Activated T-cell treated with anti-CD3 and anti-CD28 coated beads, Interleukin-2, amount 50 U/mL, for 72 hours (primary cell): ENCODE data around the gene CLK4. TPM values are rescaled to one million over a fixed set of nuclear protein-coding genes. Genes with fewer than 3 reads are reported as not detected.

Experiments used
- ATAC-seq, 2 donors: fragments of 150-1000 bp; cut with Tn5 transposase; replicated peaks in 1 of 2; 2 replicates each; pipeline ENCODE4 v1.10.0; 2021; ENCODE audit warnings: moderate library complexity in 2 of 2, mild to moderate bottlenecking in 1 of 2
- DNase-seq, 2 donors: peaks; one replicate each; pipeline ENCODE4 v3.0.0; 2021 to 2022; ENCODE audit warnings: mixed read lengths in 1 of 2
- H3K27ac Mint-ChIP-seq: one replicate; pipeline ENCODE4 v1.8.0; 2022; ENCODE audit warnings: mild to moderate bottlenecking, moderate library complexity, mixed read lengths
- H3K27me3 Mint-ChIP-seq: one replicate; pipeline ENCODE4 v1.8.0; 2022; ENCODE audit warnings: low read depth, mixed read lengths
- H3K36me3 Mint-ChIP-seq, 2 donors: one replicate each; pipeline ENCODE4 v1.8.0; 2022; ENCODE audit warnings: mixed read lengths in 2 of 2, mild to moderate bottlenecking in 1 of 2; ENCODE audit not compliant: insufficient read depth in 2 of 2
- H3K4me1 Mint-ChIP-seq: one replicate; pipeline ENCODE4 v1.8.0; 2022; ENCODE audit warnings: low read depth, mixed read lengths
- H3K4me3 Mint-ChIP-seq, 2 donors: one replicate each; pipeline ENCODE4 v1.8.0; 2022; ENCODE audit warnings: mild to moderate bottlenecking in 2 of 2, mixed read lengths in 2 of 2, moderate library complexity in 2 of 2
- H3K9me3 Mint-ChIP-seq, 2 donors: one replicate each; pipeline ENCODE4 v1.8.0; 2022; ENCODE audit warnings: mixed read lengths in 2 of 2
- total RNA-seq, 2 donors: library from RNA; stranded (reverse); gene quantifications; one replicate each; pipeline ENCODE4 v1.2.3, GENCODE V29; 2022

Gene CLK4
- 10 to 100 TPM; 34.0 to 35.2 TPM for total RNA-seq

DNA sequence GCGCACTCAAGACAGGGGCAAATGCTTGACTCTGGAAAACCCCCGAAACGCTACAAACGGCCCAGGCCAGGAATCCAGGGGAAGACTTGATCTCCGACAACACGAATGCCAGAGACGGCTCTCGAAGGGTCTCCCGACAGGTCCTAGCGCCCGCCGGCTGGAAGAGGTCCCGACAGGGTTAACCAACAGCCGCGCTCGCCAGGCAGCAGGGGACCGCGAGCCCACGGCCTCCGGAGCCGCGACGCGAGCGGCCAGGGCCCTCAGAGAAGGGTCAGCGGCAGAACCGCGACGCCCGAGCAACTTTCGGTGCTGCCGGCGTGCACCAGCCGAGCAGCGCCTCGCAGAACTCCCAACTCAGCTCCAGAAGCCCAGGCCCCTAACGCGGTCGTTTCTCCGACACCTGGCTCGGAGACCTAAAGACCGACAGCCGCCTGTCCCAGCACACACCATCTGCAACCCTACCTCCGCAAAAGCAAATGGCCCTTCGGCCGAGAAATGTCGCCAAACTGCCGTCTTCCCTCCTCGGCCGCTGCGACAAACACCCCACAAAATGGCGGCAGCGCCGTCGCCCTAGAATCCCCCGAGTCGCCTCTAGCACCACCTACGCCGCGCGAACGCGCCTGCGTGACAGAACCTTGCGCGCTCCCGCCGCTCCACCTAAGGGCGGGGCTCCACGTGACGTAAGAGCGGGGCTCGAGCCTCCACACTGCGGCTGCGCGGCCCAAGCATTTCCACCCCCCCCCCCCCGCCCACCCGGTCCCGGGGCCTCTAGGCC, at the start of gene CLK4:
Gene CLK4, minus strand, starts transcription at position 567 of the 775 bp plus-strand sequence. CDS start 3,634 bp downstream, outside the sequence.
- ATAC-seq (peak; percentile 89 to 90), DNase-seq (peak; percentile 98)
- Mint-ChIP-seq H3K9me3 (peaks cover 1 to 3% of the 10 kb centered on the region in 2 donors), H3K27me3 (no peaks in the 10 kb centered on the region), H3K27ac (peak within 1 kb of the TSS; percentile 99), H3K36me3 (peaks cover 12 to 13% of the 10 kb centered on the region in 2 donors), H3K4me3 (peak within 1 kb of the TSS; percentile 98 to 99), H3K4me1 (peaks cover 32% of the 10 kb centered on the region)

- no peaks in the 10 kb centered on the region for H3K9me3 Mint-ChIP-seq
- DNase-seq (no peak), ATAC-seq (no peak)
- peaks cover 8% of the 10 kb centered on the region for H3K4me1 Mint-ChIP-seq
- H3K36me3 Mint-ChIP-seq = peaks cover 0 to 2% of the 10 kb centered on the region in 2 donors
- H3K27me3 Mint-ChIP-seq = no peaks in the 10 kb centered on the region
- H3K4me3 Mint-ChIP-seq = no peak overlapping the region
- no peak overlapping the region for H3K27ac Mint-ChIP-seq
Measured at GRCh38 chr5:178675922-178676321, 49.1 kb upstream of the CLK4 start.

DNA sequence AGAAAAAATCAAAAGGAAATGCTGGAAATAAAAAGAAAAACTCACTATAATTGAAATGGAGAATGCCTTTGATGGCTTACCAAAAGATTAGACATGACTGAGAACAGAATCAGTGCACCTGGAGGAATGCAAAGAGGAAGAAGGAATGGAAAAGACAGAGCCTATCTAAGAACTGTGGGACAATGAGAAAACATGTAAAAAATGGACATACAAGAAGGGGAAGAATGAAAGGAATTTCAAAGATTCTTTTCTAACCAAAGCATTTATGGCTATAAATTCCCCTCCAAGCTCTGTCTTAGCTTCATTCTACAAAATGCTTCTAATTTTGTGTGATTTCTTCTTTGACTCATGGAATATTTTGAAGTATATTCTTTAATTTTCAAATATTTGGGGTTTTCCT, 47.5 kb upstream of the CLK4 start:
- no peak overlapping the region for H3K27ac Mint-ChIP-seq
- H3K36me3 Mint-ChIP-seq = peaks cover 0 to 2% of the 10 kb centered on the region in 2 donors
- ATAC-seq (no peak), DNase-seq (no peak)
- H3K4me1 Mint-ChIP-seq = peaks cover 8% of the 10 kb centered on the region
- H3K9me3 Mint-ChIP-seq = no peaks in the 10 kb centered on the region
- no peak overlapping the region for H3K4me3 Mint-ChIP-seq
- peaks cover 8% of the 10 kb centered on the region for H3K27me3 Mint-ChIP-seq

DNA sequence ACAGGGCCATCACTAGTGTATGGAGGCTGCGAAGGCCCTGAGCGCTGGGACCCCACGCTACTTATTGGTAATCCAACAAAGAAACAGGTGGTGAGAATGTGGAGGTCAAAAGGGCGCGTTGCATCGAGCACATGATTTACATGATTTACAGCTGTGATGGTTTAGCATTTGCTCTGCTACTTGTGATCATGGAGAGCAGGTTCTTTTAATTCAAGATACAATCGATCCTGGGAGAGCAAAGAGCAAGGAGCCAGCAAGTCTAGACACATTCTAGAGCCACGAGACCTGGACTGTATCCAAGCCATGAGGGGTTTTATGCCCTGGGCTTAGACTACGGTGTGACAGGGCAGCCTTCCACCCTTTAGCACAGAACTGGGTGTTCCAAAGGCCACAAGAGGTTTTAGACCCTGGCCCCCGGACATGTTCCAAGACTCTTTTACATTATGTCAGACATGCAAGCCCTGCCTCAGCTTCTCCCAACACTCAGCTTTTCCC, 47.0 kb upstream of the CLK4 start:
- H3K4me3 Mint-ChIP-seq = no peak overlapping the region
- peaks cover 13% of the 10 kb centered on the region for H3K27me3 Mint-ChIP-seq
- ATAC-seq (no peak), DNase-seq (no peak)
- H3K27ac Mint-ChIP-seq = no peak overlapping the region
- no peaks in the 10 kb centered on the region for H3K9me3 Mint-ChIP-seq
- peaks cover 8% of the 10 kb centered on the region for H3K4me1 Mint-ChIP-seq
- peaks cover 0 to 2% of the 10 kb centered on the region in 2 donors for H3K36me3 Mint-ChIP-seq

DNA sequence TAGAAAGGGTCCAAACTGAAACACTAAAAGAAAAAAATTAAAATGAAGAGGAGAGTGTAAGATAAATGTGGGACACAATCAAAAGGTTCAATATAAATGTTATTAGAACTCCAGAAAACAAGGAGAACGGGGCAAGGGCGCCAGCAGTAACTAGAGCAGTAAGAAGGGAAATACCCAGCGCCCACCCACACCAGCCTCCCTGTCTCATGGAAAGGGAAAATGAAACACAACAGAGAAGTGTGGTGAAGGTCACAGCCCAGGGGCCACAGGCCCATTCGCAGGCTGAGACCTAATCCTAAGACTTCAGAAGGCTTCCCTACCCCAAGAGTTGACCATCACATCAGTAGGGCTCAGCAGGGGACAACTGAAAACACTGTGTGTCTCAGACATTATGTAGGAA, 45.8 kb upstream of the CLK4 start:
- H3K27me3 Mint-ChIP-seq = peaks cover 13% of the 10 kb centered on the region
- peak; percentile 1 to 5 for DNase-seq
- peaks cover 0 to 2% of the 10 kb centered on the region in 2 donors for H3K36me3 Mint-ChIP-seq
- peaks cover 8% of the 10 kb centered on the region for H3K4me1 Mint-ChIP-seq
- ATAC-seq = no peak
- H3K4me3 Mint-ChIP-seq = no peak overlapping the region
- no peaks in the 10 kb centered on the region for H3K9me3 Mint-ChIP-seq
- H3K27ac Mint-ChIP-seq = peak overlapping the region; percentile 59

- DNase-seq (no peak), ATAC-seq (no peak)
- Mint-ChIP-seq H3K4me3 (peak overlapping the region in 1 of 2 donors; percentile 8), H3K9me3 (no peaks in the 10 kb centered on the region), H3K36me3 (peaks cover 0 to 2% of the 10 kb centered on the region in 2 donors), H3K27me3 (peaks cover 13% of the 10 kb centered on the region), H3K27ac (no peak overlapping the region), H3K4me1 (peaks cover 8% of the 10 kb centered on the region)
Measured at GRCh38 chr5:178671602-178672144, 44.8 kb upstream of the CLK4 start.

- Mint-ChIP-seq H3K27ac (no peak overlapping the region), H3K9me3 (no peaks in the 10 kb centered on the region), H3K4me3 (no peak overlapping the region), H3K27me3 (peaks cover 13% of the 10 kb centered on the region), H3K36me3 (peaks cover 0 to 2% of the 10 kb centered on the region in 2 donors), H3K4me1 (peaks cover 8% of the 10 kb centered on the region)
- DNase-seq = no peak
- no peak for ATAC-seq
Measured at GRCh38 chr5:178670351-178670885, 43.6 kb upstream of the CLK4 start.

GRCh38 chr5:178668579-178668978, 41.7 kb upstream of the CLK4 start:
- Mint-ChIP-seq H3K4me3 (no peak overlapping the region), H3K36me3 (peaks cover 0 to 2% of the 10 kb centered on the region in 2 donors), H3K4me1 (peaks cover 8% of the 10 kb centered on the region), H3K27me3 (peaks cover 13% of the 10 kb centered on the region), H3K27ac (no peak overlapping the region), H3K9me3 (no peaks in the 10 kb centered on the region)
- no peak for ATAC-seq
- no peak for DNase-seq

DNA sequence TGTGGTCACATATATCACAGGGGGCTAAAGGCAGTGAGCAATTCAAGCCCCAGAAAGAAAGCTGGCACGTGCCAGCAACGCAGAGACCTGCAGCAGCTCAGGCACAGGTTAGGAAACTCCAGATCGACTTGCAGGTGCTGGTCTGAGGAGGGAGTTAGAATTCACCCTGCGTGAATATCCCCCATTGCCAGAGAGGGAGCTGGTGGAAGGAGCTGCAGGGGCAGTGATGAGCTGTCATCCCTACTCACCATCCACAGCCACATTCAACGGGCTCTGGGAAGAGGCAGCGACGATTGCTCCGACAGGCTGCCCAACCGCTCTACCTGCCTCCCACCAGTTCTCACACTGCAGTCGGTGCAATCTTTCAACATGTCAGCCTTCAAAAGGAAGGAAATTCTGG, 40.8 kb upstream of the CLK4 start:
- DNase-seq (no peak), ATAC-seq (no peak)
- Mint-ChIP-seq H3K27ac (no peak overlapping the region), H3K9me3 (no peaks in the 10 kb centered on the region), H3K36me3 (peaks cover 0 to 2% of the 10 kb centered on the region in 2 donors), H3K4me3 (no peak overlapping the region), H3K4me1 (peaks cover 5% of the 10 kb centered on the region), H3K27me3 (peaks cover 13% of the 10 kb centered on the region)

DNA sequence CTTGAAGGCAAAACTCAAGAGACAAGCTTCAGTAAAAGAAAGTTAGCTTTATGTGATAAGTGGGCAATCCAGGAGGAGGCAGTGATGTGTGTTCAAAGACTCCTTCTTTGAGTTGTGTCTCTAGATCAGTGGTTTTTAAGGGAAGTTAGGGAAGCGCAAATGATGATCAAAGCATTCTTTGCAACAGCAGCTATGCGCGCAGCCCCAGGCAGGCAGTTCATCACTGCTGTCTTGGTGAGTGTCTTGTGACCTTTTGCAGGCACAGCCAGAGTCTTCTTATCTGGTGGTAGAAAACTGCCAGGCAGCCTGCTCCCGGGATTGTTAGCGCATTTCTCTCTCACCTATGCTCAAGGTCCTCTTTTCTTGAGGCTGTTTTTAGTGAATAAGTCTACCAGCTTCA, 40.3 kb upstream of the CLK4 start:
- Mint-ChIP-seq H3K4me1 (no peaks in the 10 kb centered on the region), H3K36me3 (no peaks in the 10 kb centered on the region), H3K27me3 (peaks cover 13% of the 10 kb centered on the region), H3K4me3 (no peak overlapping the region), H3K27ac (no peak overlapping the region), H3K9me3 (no peaks in the 10 kb centered on the region)
- ATAC-seq = no peak
- DNase-seq = no peak

DNA sequence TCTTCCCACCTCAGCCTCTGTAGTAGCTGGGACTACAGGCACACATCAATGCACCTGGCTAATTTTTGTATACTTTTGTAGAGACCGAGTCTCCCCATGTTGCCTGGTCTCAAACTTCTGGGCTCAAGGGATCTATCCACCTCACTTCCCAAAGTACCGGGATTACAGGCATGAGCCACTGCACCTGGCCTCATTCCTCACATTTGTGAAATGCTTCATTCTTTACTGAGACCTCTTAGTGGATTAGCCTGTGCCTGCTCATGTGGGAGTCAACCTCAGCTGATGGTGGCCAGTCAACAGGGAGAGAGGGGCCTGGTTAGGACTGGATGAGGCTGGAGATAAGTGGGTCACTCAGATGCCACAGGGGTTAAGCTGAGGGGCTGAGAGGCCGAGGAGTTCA, 37.3 kb upstream of the CLK4 start:
- H3K4me1 Mint-ChIP-seq = no peaks in the 10 kb centered on the region
- H3K27me3 Mint-ChIP-seq = peaks cover 3% of the 10 kb centered on the region
- H3K36me3 Mint-ChIP-seq = no peaks in the 10 kb centered on the region
- H3K4me3 Mint-ChIP-seq = no peak overlapping the region
- no peaks in the 10 kb centered on the region for H3K9me3 Mint-ChIP-seq
- no peak overlapping the region for H3K27ac Mint-ChIP-seq
- DNase-seq (no peak), ATAC-seq (no peak)

- DNase-seq (no peak), ATAC-seq (no peak)
- Mint-ChIP-seq H3K4me1 (no peaks in the 10 kb centered on the region), H3K9me3 (no peaks in the 10 kb centered on the region), H3K27ac (no peak overlapping the region), H3K27me3 (peaks cover 5% of the 10 kb centered on the region), H3K36me3 (no peaks in the 10 kb centered on the region), H3K4me3 (no peak overlapping the region)
Measured at GRCh38 chr5:178662541-178662860, 35.7 kb upstream of the CLK4 start.

DNA sequence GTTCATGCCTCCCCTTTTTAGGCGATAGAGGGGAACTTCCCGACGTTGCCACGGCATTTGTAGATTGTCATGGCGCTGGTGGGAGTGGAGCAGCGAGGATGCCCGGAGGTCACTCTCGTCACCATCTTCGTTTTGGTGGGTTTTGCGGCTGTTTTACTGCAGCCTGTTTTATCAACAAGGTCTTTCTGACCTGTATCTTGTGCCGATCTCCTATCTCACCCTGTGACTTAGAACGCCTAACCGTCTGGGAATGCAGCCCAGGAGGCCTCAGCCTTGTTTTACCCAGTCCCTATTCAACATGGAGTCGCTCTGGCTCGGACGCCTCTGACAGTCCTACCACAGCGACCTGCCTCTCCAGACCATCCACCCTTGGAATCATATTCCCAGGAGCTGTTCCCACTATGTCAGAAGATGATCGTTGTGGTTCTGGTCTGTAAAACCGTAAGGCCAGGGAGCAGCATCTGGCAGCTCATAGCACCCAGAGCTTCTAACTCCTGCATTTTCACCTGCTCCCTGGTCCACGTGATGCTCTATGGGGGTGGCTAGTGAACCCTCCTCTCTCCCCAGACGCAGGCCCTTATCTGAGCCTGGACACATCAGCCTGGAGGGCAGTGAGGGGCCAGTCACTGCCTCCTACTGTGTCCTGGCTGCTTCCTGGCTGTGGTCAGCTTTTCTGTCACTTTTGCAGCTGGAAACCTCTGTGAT, 35.1 kb upstream of the CLK4 start:
- ATAC-seq (no peak), DNase-seq (no peak)
- H3K4me1 Mint-ChIP-seq = no peaks in the 10 kb centered on the region
- no peaks in the 10 kb centered on the region for H3K36me3 Mint-ChIP-seq
- H3K9me3 Mint-ChIP-seq = no peaks in the 10 kb centered on the region
- peaks cover 7% of the 10 kb centered on the region for H3K27me3 Mint-ChIP-seq
- no peak overlapping the region for H3K4me3 Mint-ChIP-seq
- H3K27ac Mint-ChIP-seq = no peak overlapping the region
